Measurements from ENCODE around the gene SEC11C.
"Not testable (repeated sequence)": the region's sequence is repeated elsewhere in the genome, so short reads cannot be mapped to it uniquely, and the experiment has no call there.

SEC11C gene

GRCh38 chr18:59139615-59140301 lies at the start of gene SEC11C:
Gene SEC11C (plus strand): TSS chr18:59139884. CDS start chr18:59139949, 65 bp downstream.
- DNase-seq (ENCODE audit: low spot score) = peak; percentile 95

GRCh38 chr18:59090966-59091603 lies 48.6 kb upstream of the SEC11C start:
- DNase-seq (ENCODE audit: low spot score) = no peak

GRCh38 chr18:59093668-59094067 lies 46.0 kb upstream of the SEC11C start:
- DNase-seq (ENCODE audit: low spot score) = no peak

- DNase-seq (ENCODE audit: low spot score) = no peak
Observed at GRCh38 chr18:59094569-59094968, 45.1 kb upstream of the SEC11C start.

- no peak for DNase-seq (ENCODE audit: low spot score)
Observed at GRCh38 chr18:59096098-59096789, 43.4 kb upstream of the SEC11C start.

- DNase-seq (ENCODE audit: low spot score) = no peak
Observed at GRCh38 chr18:59101830-59102414, 37.8 kb upstream of the SEC11C start.

- no peak for DNase-seq (ENCODE audit: low spot score)
Observed at GRCh38 chr18:59109375-59109774, 30.3 kb upstream of the SEC11C start.

GRCh38 chr18:59114160-59114559 lies 25.5 kb upstream of the SEC11C start:
- no peak for DNase-seq (ENCODE audit: low spot score)

GRCh38 chr18:59123588-59124369 lies 15.9 kb upstream of the SEC11C start:
- no peak for DNase-seq (ENCODE audit: low spot score)

- no peak for DNase-seq (ENCODE audit: low spot score)
Observed at GRCh38 chr18:59124370-59124704, 15.3 kb upstream of the SEC11C start.

- no peak for DNase-seq (ENCODE audit: low spot score)
Observed at GRCh38 chr18:59127047-59127446, 12.6 kb upstream of the SEC11C start.

- no peak for DNase-seq (ENCODE audit: low spot score)
Observed at GRCh38 chr18:59129951-59130703, 9.6 kb upstream of the SEC11C start.

GRCh38 chr18:59132810-59133465 lies 6.7 kb upstream of the SEC11C start:
- no peak for DNase-seq (ENCODE audit: low spot score)

- DNase-seq (ENCODE audit: low spot score) = no peak
Observed at GRCh38 chr18:59139291-59139614, 431 bp upstream of the SEC11C start.

GRCh38 chr18:59140302-59140885 lies 710 bp downstream of the SEC11C start:
- DNase-seq (ENCODE audit: low spot score) = no peak

GRCh38 chr18:59141294-59142068 lies 1.8 kb downstream of the SEC11C start:
- no peak for DNase-seq (ENCODE audit: low spot score)

- no peak for DNase-seq (ENCODE audit: low spot score)
Observed at GRCh38 chr18:59142274-59142673, 2.6 kb downstream of the SEC11C start.

GRCh38 chr18:59142800-59143416 lies 3.2 kb downstream of the SEC11C start:
- DNase-seq (ENCODE audit: low spot score) = not testable (repeated sequence)

GRCh38 chr18:59143441-59143840 lies 3.8 kb downstream of the SEC11C start:
- no peak for DNase-seq (ENCODE audit: low spot score)
